ENCODE data around the gene PAX1. TPM values are rescaled to one million over a fixed set of nuclear protein-coding genes. Genes with fewer than 3 reads are reported as not detected.

The PAX1 gene
- total RNA-seq, result not detected in 2 replicates
- long read RNA-seq, result 0 reads

DNA sequence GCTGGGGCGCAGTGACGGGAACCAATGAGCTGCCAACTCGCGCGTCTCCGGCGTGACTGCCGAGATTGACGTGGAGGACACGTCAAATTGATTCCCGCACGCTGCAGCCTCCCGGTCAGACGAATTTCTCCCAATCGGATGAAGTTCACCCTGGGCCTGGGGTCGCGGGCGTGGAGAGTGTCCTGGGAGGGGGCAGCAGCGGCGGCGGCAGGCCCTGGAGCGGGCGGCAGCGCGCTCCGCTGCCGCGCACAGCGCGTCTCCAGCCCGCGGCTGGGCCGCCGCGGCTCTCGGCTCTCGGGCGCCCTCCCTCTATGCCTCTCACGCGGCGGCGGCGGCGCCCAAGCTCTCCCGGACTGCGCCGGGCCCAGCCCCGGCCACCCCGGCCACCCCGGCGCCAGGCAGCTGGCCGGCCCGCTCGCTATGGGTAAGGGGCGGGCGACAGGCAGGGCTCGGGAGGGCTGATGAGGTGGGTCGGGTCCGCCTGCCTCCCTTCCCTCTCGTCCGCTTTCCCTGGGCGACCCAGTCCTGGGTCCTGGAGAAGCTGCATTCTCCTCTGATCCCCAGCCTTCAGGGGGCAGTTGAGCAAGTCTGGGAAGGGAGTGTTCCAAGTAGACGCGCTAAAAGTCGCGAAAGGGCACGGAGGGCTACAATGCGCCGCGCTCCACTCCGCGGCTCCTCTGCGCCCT, at the start of gene PAX1:
TSS of gene PAX1 (plus strand) at position 90 of the 686 bp plus-strand sequence. CDS start at position 139, 49 bp downstream.
- H3K27ac Mint-ChIP-seq (ENCODE audit: unreplicated experiment), result no peak within 1 kb of the TSS
- peaks cover 98% of the 10 kb centered on the region for H3K27me3 Mint-ChIP-seq (ENCODE audit: low read depth)
- DNase-seq (ENCODE audit: low read depth, low spot score), result no peak
- no peaks in the 10 kb centered on the region for H3K9me3 Mint-ChIP-seq
- no peaks in the 10 kb centered on the region for H3K36me3 Mint-ChIP-seq (ENCODE audit: low read depth)
- peak within 1 kb of the TSS; percentile 27 for H3K4me3 Mint-ChIP-seq
- H3K4me1 Mint-ChIP-seq, result peaks cover 11% of the 10 kb centered on the region
- TF ChIP-seq, protein P1, sequence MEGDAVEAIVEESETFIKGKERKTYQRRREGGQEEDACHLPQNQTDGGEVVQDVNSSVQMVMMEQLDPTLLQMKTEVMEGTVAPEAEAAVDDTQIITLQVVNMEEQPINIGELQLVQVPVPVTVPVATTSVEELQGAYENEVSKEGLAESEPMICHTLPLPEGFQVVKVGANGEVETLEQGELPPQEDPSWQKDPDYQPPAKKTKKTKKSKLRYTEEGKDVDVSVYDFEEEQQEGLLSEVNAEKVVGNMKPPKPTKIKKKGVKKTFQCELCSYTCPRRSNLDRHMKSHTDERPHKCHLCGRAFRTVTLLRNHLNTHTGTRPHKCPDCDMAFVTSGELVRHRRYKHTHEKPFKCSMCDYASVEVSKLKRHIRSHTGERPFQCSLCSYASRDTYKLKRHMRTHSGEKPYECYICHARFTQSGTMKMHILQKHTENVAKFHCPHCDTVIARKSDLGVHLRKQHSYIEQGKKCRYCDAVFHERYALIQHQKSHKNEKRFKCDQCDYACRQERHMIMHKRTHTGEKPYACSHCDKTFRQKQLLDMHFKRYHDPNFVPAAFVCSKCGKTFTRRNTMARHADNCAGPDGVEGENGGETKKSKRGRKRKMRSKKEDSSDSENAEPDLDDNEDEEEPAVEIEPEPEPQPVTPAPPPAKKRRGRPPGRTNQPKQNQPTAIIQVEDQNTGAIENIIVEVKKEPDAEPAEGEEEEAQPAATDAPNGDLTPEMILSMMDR (conservative IDR thresholded peaks at IDR 0.05), result no peak

DNA sequence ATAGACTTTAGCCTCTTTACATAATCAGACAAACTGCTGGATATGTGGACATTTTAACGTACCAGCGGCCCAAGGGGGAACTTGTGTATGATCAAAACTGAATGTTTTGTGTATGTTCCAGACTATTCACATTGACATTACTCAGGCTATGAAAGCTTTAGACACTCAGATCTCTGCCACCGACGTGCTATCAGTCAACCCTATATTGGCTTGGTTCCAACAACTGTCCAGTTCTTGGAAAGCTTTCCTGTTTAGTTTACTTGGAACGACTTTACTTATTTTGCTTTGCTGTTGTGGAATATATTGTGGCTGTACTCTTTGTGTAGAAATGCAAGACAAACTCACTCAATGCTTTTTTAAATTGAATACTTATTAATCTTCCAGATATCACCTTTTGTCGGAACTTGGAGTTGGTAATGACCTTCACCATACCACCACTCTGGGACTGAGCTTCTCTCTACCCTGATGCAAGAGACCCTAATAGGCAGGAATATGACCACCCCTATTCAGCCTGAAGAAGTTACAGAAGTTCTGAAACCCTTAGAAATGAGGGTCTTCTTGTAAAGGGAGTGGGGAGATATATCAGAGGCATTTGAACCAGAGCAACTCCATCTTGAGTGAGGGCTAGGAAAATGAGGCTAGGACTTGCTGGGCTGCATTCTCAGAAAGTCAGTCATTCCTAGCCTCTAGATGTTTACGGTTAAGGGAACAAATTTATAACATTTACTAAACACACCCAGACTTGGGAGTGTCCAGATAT, 49.0 kb upstream of the PAX1 start:
- H3K4me3 Mint-ChIP-seq, result no peak overlapping the region
- TF ChIP-seq, protein P1 (conservative IDR thresholded peaks at IDR 0.05), result no peak
- DNase-seq (ENCODE audit: low read depth, low spot score), result no peak
- H3K9me3 Mint-ChIP-seq, result no peaks in the 10 kb centered on the region
- H3K27ac Mint-ChIP-seq (ENCODE audit: unreplicated experiment), result no peak overlapping the region
- H3K36me3 Mint-ChIP-seq (ENCODE audit: low read depth), result no peaks in the 10 kb centered on the region
- H3K4me1 Mint-ChIP-seq, result no peaks in the 10 kb centered on the region
- H3K27me3 Mint-ChIP-seq (ENCODE audit: low read depth), result peaks cover 83% of the 10 kb centered on the region

GRCh38 chr20:21661488-21662055, 43.9 kb upstream of the PAX1 start:
- no peak overlapping the region for H3K27ac Mint-ChIP-seq (ENCODE audit: unreplicated experiment)
- H3K4me3 Mint-ChIP-seq, result no peak overlapping the region
- H3K9me3 Mint-ChIP-seq, result no peaks in the 10 kb centered on the region
- TF ChIP-seq, protein P1 (conservative IDR thresholded peaks at IDR 0.05), result no peak
- peaks cover 58% of the 10 kb centered on the region for H3K27me3 Mint-ChIP-seq (ENCODE audit: low read depth)
- H3K4me1 Mint-ChIP-seq, result no peaks in the 10 kb centered on the region
- no peaks in the 10 kb centered on the region for H3K36me3 Mint-ChIP-seq (ENCODE audit: low read depth)
- DNase-seq (ENCODE audit: low read depth, low spot score), result no peak

- H3K27ac Mint-ChIP-seq (ENCODE audit: unreplicated experiment), result no peak overlapping the region
- H3K4me3 Mint-ChIP-seq, result no peak overlapping the region
- H3K36me3 Mint-ChIP-seq (ENCODE audit: low read depth), result no peaks in the 10 kb centered on the region
- no peak for DNase-seq (ENCODE audit: low read depth, low spot score)
- no peaks in the 10 kb centered on the region for H3K4me1 Mint-ChIP-seq
- TF ChIP-seq, protein P1 (conservative IDR thresholded peaks at IDR 0.05), result no peak
- no peaks in the 10 kb centered on the region for H3K9me3 Mint-ChIP-seq
- H3K27me3 Mint-ChIP-seq (ENCODE audit: low read depth), result peaks cover 45% of the 10 kb centered on the region
Observed at GRCh38 chr20:21663465-21663864, 42.0 kb upstream of the PAX1 start.

DNA sequence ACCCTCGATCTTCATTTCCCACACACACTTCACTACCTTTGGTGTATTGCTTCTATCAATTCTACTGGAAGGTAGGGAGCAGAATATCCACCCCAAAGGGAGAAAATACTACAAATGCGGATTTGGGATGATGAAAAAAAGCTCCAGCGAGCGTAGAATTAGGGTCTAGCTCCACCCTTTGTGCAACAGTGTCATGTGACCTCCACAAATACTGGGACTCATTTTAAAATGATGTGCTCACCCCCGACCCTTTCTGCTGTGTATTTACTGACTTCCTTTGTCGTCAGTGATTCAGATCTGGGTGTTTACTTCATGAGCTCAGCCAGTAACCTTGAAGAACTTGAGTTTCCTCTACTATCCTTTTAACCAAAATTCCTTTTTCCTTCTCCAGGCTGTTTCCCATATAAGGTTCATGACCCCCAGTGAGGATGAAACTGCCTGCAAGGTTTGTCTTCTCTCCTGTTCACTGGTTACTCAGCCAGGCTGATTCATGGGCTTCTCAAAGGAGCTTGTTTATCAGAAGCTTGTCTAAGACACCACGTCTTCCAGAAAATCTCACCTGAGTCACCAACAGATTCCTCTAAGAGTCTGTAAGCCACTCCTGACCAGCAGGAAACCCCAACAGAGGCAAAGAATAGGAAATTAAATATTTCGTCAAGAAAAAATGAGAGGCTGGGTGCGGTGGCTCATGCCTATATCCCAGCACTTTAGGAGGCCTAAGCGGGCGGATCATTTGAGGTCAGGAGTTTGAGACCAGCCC, 39.6 kb upstream of the PAX1 start:
- no peak for DNase-seq (ENCODE audit: low read depth, low spot score)
- H3K4me3 Mint-ChIP-seq, result no peak overlapping the region
- TF ChIP-seq, protein P1 (conservative IDR thresholded peaks at IDR 0.05), result no peak
- peaks cover 31% of the 10 kb centered on the region for H3K27me3 Mint-ChIP-seq (ENCODE audit: low read depth)
- H3K36me3 Mint-ChIP-seq (ENCODE audit: low read depth), result no peaks in the 10 kb centered on the region
- no peaks in the 10 kb centered on the region for H3K4me1 Mint-ChIP-seq
- no peaks in the 10 kb centered on the region for H3K9me3 Mint-ChIP-seq
- H3K27ac Mint-ChIP-seq (ENCODE audit: unreplicated experiment), result no peak overlapping the region
